GM21515 (cell line): ENCODE data around the gene ITGBL1.

Experiments used
- ATAC-seq: cut with Tn5 transposase; IDR thresholded peaks from one replicate; pipeline ENCODE4 v1.9.1; 2021; ENCODE audit not compliant: unreplicated experiment

ITGBL1 gene

DNA sequence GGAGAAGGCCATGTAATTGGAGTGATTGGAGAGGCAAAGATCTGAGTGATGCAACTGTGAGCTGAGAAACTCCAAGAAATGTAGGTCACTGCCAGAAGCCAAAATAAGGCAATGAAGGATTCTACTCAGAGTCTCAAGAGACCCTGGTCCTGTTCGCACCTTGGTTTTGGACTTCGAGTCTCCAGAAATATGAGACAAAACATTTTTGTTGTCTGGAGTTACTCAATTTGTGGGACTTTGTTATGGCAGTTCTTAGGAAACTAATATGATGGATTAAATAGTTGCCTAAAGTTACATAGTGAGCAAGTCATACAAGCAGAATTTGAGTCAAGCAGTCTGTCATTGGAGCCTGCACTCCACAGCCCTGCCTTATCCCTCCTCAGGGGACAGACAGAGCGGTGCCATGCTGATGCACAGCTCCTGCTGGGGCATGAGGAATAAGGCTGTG, 104.2 kb downstream of the ITGBL1 start:
- no peak for ATAC-seq

DNA sequence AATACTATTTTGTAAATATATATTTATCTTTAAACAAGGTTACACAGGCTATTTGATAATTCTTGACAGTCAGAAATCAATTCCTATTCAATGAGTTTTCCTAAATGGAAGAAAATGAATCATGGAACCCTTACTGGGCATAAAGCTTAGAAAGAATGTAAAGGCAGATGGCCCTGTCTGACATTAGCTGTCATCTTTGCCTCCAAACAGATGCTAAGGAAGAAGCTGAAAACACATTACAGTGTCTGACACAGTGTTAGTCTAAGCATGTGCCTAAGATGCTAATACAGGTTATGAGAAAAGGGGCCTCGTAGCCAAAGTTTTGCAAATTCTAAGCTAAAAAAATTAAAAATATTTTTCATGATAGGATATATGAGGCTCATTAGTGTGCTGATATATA, 112.8 kb downstream of the ITGBL1 start:
- ATAC-seq, result no peak

- no peak for ATAC-seq
Observed at GRCh38 chr13:101567841-101568240, 115.4 kb downstream of the ITGBL1 start.

GRCh38 chr13:101569807-101570206, 117.3 kb downstream of the ITGBL1 start:
- no peak for ATAC-seq

- no peak for ATAC-seq
Observed at GRCh38 chr13:101570410-101570809, 117.9 kb downstream of the ITGBL1 start.

- ATAC-seq, result no peak
Observed at GRCh38 chr13:101572456-101572855, 120.0 kb downstream of the ITGBL1 start.

GRCh38 chr13:101575581-101575980, 123.1 kb downstream of the ITGBL1 start:
- ATAC-seq, result no peak

DNA sequence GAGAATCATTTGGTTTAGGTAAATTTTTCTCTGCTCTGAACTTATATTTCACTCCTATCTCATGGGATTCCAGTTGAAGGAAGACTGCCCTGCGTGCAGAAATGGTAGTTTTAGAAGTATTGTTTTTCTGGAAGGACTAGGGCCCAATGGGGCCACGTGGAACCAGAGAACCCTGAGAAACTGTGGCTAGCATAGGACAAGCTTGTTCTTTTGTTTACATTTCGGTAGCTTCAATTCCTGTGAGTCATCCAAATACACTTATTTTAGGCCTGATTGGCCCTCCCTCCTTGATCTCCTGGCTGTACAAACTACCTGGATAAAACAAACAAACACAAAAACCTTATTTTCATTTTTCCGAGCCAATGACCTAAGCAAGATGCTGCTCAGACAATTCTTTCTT, 124.0 kb downstream of the ITGBL1 start:
- no peak for ATAC-seq

DNA sequence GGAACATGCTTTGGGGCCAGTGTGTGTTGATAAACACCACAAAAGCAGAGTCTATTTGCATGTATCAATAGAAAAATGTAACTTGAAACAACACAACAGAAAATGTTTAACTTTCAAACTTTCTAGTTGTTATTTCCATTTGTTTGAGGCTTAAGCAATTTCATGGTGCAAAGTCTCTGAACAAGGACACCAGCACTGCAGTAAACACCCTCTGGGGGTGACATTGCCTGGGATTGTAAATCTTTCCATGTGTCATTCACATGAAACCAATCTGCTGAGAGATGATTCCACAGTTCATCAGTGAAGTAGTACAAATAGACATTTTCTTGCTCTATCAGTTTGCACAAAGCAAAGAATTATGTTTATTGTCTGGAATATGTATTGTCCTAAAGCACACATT, 124.5 kb downstream of the ITGBL1 start:
- ATAC-seq, result no peak

DNA sequence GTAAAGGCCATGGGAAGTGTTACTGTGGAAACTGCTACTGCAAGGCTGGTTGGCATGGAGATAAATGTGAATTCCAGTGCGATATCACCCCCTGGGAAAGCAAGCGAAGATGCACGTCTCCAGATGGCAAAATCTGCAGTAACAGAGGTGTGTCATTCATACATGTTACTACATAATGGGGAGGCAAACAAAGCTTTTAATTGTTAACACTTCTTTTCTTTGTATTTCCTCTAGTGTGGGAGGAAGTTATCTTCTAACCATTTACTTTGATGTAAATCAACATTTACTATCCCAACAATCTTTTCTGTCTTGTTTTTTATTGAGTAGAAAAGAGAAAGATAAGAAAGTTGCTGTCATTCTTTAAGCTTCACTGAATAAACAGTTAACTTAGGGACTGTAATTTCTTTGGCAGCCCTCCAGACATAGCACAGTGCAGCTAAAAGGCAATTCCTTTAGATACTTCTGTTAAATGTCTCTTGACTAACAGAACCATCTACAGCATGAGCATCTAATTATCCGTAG, 126.9 kb downstream of the ITGBL1 start:
- no peak for ATAC-seq

DNA sequence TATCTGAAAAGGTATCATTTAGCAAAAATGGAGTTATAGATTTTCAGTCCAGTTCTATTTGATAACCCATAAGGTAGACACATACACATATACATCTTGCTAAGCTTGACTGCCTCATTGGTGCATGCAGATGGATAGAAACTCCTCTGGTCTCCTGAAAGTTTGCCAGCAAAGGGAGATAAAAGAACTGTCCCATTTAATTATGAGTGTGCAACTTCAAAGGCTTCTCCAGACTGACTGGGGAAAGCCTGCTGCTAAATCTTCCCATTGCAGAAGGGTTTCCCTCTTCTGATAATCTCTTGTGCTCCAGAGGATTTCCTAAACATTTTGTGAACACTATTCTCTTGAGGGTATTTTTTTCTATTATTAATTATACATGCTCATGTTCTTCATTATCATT, 131.9 kb downstream of the ITGBL1 start:
- ATAC-seq, result no peak

DNA sequence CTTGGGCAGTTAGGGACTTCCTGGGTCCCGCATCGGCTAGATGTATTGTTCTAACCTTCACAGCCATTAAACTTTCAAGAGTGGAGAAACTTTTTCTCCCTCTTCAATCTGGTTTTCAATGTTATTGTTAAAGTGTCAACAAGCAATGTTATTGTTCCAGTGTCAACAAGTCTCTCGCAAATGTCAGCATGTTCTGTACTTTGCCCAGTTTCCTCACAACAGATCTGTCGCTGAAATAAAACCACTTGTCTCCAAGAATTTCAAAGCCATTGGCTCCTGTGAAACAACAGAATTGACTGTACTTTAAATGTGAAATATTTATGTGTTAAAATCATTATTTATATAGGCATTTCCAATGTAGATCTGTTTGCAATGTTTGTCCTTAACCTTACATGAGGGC, 138.0 kb downstream of the ITGBL1 start:
- ATAC-seq, result no peak

GRCh38 chr13:101594936-101595335, 142.5 kb downstream of the ITGBL1 start:
- no peak for ATAC-seq

DNA sequence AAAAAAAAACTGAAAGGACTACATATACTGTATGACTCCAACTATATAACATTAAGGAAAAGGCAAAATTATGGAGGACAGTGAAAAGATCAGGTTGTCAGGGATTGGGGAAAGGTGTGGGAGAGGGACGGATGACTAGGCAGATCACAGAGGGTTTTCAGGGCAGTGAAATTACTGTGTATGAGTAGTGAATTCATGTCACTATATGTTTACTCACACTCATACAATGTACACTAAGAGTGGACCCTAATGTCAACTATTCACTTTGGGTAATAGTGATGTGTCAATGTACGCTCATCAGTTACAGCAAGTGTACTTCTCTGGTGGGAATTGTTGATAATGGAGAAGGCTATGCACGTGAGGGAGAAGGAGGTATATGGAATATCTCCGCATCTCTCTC, 144.3 kb downstream of the ITGBL1 start:
- no peak for ATAC-seq

DNA sequence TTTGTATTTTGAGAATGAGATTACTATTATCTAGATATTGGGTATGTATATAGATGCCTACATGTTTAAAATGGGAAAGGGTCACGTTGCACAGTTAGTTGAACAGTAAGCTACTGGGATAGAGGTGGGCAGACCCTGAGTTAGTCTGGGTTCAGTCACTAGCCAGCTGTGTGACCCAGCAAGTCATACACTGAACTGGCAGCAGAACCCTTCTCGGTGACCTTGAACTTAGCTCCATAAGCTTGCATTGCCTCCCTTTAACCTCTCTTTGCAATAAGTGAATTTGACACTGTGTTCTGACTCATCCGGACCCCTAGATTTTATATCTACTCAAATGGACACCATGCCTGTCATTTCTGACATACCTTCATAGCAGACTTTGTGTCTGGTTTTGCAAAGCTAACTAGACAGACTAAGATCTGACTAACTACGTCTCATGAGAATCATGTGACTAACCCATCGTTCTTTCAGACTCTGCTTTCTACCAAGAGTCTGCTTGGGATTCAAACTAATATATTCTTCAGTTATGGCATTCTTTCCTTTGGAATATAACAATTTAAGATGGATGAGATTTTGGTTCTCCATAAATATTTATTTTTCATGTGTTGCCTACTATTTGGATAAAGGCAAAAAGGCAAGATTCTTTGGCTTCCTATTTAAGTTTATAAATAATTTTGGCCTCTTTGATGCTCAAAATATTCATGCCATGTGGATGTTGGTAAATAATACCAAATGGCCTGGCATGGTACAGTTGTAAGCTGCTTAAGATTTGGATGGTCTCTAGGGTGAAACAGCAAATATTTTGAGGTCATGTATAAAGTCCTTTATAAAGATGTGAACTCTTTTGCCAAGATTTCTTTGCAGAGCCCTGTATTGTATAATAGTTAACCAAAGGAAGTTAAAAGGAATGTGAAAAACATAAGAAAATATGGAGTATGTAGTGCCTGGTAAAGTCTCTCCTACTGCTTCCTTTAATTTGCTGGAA, 159.3 kb downstream of the ITGBL1 start:
- ATAC-seq, result no peak

- ATAC-seq, result no peak
Observed at GRCh38 chr13:101612735-101613134, 160.3 kb downstream of the ITGBL1 start.

DNA sequence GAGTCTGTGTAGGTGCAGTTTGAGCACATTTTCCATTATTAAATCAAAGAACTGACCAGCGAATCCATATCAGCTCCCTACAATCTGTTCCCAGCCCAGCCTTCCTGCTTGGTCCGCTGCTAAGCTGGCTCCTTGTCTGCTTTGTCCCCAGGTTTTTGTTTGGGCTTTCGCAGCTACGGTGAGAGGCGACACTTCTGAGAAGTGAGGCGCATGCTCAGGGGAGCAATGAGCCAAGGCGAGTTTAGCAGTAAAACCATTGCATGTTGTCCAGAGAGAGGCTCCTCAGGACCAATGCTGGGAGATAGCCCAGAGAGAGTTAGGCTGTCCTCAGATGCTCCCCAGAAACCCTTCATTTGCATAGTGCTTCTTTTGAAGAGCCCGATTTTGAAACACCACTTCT, 162.0 kb downstream of the ITGBL1 start:
- no peak for ATAC-seq

GRCh38 chr13:101618440-101619187, 166.1 kb downstream of the ITGBL1 start:
- no peak for ATAC-seq

DNA sequence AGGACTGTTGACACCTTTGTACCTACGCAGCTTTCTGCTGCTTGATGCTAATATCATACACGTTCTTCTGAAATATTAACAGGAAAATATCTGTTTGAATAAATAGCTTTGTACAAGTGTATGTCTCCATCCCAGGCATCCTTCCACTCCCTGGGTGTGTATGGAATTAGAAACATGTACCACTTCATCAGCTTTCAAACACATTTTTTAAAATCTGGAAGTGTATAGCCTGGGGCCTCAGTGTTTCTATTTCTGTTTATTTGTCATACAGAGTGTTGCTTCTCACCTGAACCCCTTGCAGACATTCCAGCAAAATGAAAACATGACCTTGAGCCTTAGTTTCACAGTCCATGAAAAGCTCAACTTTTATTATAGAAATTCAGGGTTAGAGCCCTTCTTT, 168.6 kb downstream of the ITGBL1 start:
- ATAC-seq, result no peak

DNA sequence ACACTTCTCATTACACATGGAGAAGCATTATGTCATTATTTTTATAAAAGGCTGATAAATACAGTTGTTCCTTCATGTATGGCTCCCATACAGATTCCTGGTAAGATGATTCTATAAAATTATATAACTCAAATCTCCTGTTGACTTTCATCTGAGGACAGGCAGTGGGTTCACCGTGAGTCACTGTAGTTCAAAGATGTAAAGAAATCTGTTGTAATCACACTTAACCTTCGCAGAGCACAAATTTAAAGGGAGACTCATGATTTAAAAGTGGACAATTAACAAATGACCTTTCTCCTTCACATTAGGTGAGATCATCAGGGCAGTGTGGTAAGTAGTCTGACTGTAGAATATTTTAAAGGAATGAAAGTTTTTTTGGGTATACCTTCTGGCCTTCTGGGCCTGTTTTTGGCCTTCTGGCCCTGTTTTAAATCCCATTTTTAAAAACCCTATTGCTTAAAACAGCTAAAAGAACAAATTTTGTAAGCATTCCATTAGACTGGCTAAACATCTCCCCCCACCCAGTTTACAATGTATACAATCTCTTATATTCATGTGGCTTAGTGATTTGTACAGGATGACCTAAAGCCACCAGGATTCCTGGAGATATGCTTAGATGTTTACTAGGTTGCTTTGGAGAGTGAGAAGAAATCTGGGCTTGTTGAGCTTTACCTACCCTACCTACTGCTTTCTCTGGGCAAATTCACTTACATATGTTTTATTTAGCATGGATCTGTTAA, 171.2 kb downstream of the ITGBL1 start:
- ATAC-seq, result no peak
